ENCODE measurements around the gene NOC2L.
"Not testable (repeated sequence)": the region's sequence is repeated elsewhere in the genome, so short reads cannot be mapped to it uniquely, and the experiment has no call there.

NOC2L gene

GRCh38 chr1:960363-961131 lies 1.5 kb upstream of the NOC2L start, which contains the start of gene KLHL17:
Gene KLHL17 (plus strand): TSS chr1:960584. CDS start chr1:960694, 110 bp downstream.
- DNase-seq = peak; percentile 91

- DNase-seq = no peak
Measured at GRCh38 chr1:959731-960362, 791 bp upstream of the NOC2L start.

GRCh38 chr1:956636-957035 lies 2.4 kb downstream of the NOC2L start:
- no peak for DNase-seq

GRCh38 chr1:955474-955873 lies 3.6 kb downstream of the NOC2L start:
- DNase-seq = no peak

GRCh38 chr1:954927-955326 lies 4.1 kb downstream of the NOC2L start:
- DNase-seq = no peak

GRCh38 chr1:953524-954320 lies 5.3 kb downstream of the NOC2L start:
- no peak for DNase-seq

GRCh38 chr1:952603-953002 lies 6.5 kb downstream of the NOC2L start:
- DNase-seq = no peak

- no peak for DNase-seq
Measured at GRCh38 chr1:952201-952600, 6.9 kb downstream of the NOC2L start.

GRCh38 chr1:951364-951763 lies 7.7 kb downstream of the NOC2L start:
- no peak for DNase-seq

- no peak for DNase-seq
Measured at GRCh38 chr1:950881-951280, 8.2 kb downstream of the NOC2L start.

- no peak for DNase-seq
Measured at GRCh38 chr1:950268-950667, 8.8 kb downstream of the NOC2L start.

GRCh38 chr1:947958-948357 lies 11.1 kb downstream of the NOC2L start:
- DNase-seq = no peak

GRCh38 chr1:946811-947210 lies 12.2 kb downstream of the NOC2L start:
- DNase-seq = not testable (repeated sequence)

- DNase-seq = no peak
Measured at GRCh38 chr1:945688-946556, 13.1 kb downstream of the NOC2L start.

- DNase-seq = no peak
Measured at GRCh38 chr1:944341-945325, 14.4 kb downstream of the NOC2L start.

GRCh38 chr1:943545-944340 lies 15.3 kb downstream of the NOC2L start:
- DNase-seq = no peak

- peak; percentile 22 for DNase-seq
Measured at GRCh38 chr1:942864-943533, 16.1 kb downstream of the NOC2L start.

- peak; percentile 29 for DNase-seq
Measured at GRCh38 chr1:942411-942821, 16.6 kb downstream of the NOC2L start.

- peak; percentile 53 for DNase-seq
Measured at GRCh38 chr1:941588-942383, 17.3 kb downstream of the NOC2L start.

Data from stimulated activated CD4-positive, alpha-beta T cell treated with anti-CD3 and anti-CD28 coated beads, Interleukin-15, amount 100 ng/mL, for 24 hours (primary cell).